DOHH2 (cell line): ENCODE data around the gene FBXL20.
"Not testable (repeated sequence)": the region's sequence is repeated elsewhere in the genome, so short reads cannot be mapped to it uniquely, and the experiment has no call there.

Experiments
- H3F3A ChIP-seq: fragments of 200-600 bp; sonication (generic), shearing (Covaris generic); 2 replicates; pipeline ENCODE4 v1.6.0; 2016; ENCODE audit warnings: antibody characterized with exemption, mild to moderate bottlenecking; ENCODE audit not compliant: control insufficient read depth, insufficient read depth
- H3K27ac ChIP-seq: fragments of 200-600 bp; sonication (generic); 2 replicates; pipeline ENCODE4 v1.5.1; 2014; ENCODE audit warnings: low read depth, mild to moderate bottlenecking, low read length, moderate library complexity
- H3K27me3 ChIP-seq: fragments of 200-600 bp; sonication (generic); 2 replicates; pipeline ENCODE4 v1.6.1; 2014; ENCODE audit warnings: mild to moderate bottlenecking, low read length, mixed read lengths; ENCODE audit not compliant: control insufficient read depth
- H3K36me3 ChIP-seq: fragments of 200-600 bp; sonication (generic); 2 replicates; pipeline ENCODE4 v1.6.1; 2014; ENCODE audit warnings: mild to moderate bottlenecking, low read length, moderate library complexity, mixed read lengths; ENCODE audit not compliant: control insufficient read depth
- H3K4me1 ChIP-seq: fragments of 200-600 bp; sonication (generic); 2 replicates; pipeline ENCODE4 v1.6.1; 2014; ENCODE audit warnings: mild to moderate bottlenecking, low read length, mixed read lengths; ENCODE audit not compliant: control insufficient read depth
- H3K4me2 ChIP-seq: fragments of 200-600 bp; sonication (generic); 2 replicates; pipeline ENCODE4 v1.6.0; 2014; ENCODE audit warnings: mild to moderate bottlenecking, low read length, moderate library complexity
- H3K4me3 ChIP-seq: fragments of 200-600 bp; sonication (generic); 2 replicates; pipeline ENCODE4 v1.5.1; 2014; ENCODE audit warnings: mild to moderate bottlenecking, low read length, mixed read lengths
- H3K79me2 ChIP-seq: fragments of 200-600 bp; sonication (generic); 2 replicates; pipeline ENCODE4 v1.6.1; 2014; ENCODE audit warnings: mild to moderate bottlenecking, low read length, mixed read lengths; ENCODE audit not compliant: control insufficient read depth
- H3K9me2 ChIP-seq: fragments of 200-600 bp; sonication (generic); replicated peaks from 2 replicates; pipeline ENCODE4 v1.6.1; 2014; ENCODE audit warnings: mild to moderate bottlenecking, low read length, mixed read lengths; ENCODE audit not compliant: control insufficient read depth
- H3K9me3 ChIP-seq: fragments of 200-600 bp; sonication (generic); 2 replicates; pipeline ENCODE4 v1.6.1; 2014; ENCODE audit warnings: antibody characterized with exemption, low read length, mixed read lengths; ENCODE audit not compliant: control insufficient read depth, insufficient read depth
- H4K20me1 ChIP-seq: fragments of 200-600 bp; sonication (generic); 2 replicates; pipeline ENCODE4 v1.6.0; 2014; ENCODE audit warnings: low read depth, mild to moderate bottlenecking, antibody characterized with exemption, low read length, moderate library complexity; ENCODE audit not compliant: control insufficient read depth, insufficient read depth
- EZH2phosphoT487 ChIP-seq: fragments of 200-600 bp; sonication (generic); IDR thresholded peaks from 2 replicates; pipeline ENCODE4 v1.6.1; 2017; ENCODE audit warnings: borderline replicate concordance, mild to moderate bottlenecking, antibody characterized with exemption, low read length, moderate library complexity, mixed read lengths
- TF ChIP-seq, protein P1 (sequence below): fragments of 200-600 bp; sonication (generic); IDR thresholded peaks from one replicate; pipeline ENCODE4 v1.5.1; 2014; ENCODE audit warnings: antibody characterized with exemption, mild to moderate bottlenecking, low read depth, low read length; ENCODE audit not compliant: poor library complexity, severe bottlenecking

FBXL20 gene

DNA sequence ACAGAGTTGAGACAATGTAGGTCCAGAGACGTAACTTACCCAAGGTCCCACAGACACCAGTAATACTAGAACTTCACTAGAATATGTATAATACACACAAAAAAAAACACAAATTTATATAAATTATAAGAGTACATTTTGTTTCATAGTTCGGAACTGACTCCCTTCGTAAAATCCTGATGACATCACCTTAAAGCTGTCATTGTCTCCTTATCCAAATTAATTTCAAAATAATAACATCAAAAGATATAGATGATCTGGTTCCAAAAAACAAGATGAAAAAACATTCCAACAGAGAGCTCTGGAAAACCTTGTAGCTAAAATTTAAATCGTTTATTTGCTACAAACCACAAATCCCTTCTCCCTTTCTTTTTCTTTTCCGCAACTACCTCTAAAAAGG lies 10.0 kb downstream of the FBXL20 start:
- Histone ChIP-seq H4K20me1 (no peaks in the 10 kb centered on the region), H3K4me2 (no peak overlapping the region), H3K36me3 (no peaks in the 10 kb centered on the region), H3K4me3 (no peak overlapping the region), H3F3A (peaks cover 4% of the 10 kb centered on the region; the same call in 1 of the 2 replicates), H3K27ac (no peak overlapping the region), H3K9me3 (no peaks in the 10 kb centered on the region), H3K27me3 (no peaks in the 10 kb centered on the region), H3K9me2 (no peaks in the 10 kb centered on the region), H3K79me2 (no peaks in the 10 kb centered on the region), H3K4me1 (no peaks in the 10 kb centered on the region)
- TF ChIP-seq EZH2phosphoT487, result no peak
- TF ChIP-seq, protein P1, sequence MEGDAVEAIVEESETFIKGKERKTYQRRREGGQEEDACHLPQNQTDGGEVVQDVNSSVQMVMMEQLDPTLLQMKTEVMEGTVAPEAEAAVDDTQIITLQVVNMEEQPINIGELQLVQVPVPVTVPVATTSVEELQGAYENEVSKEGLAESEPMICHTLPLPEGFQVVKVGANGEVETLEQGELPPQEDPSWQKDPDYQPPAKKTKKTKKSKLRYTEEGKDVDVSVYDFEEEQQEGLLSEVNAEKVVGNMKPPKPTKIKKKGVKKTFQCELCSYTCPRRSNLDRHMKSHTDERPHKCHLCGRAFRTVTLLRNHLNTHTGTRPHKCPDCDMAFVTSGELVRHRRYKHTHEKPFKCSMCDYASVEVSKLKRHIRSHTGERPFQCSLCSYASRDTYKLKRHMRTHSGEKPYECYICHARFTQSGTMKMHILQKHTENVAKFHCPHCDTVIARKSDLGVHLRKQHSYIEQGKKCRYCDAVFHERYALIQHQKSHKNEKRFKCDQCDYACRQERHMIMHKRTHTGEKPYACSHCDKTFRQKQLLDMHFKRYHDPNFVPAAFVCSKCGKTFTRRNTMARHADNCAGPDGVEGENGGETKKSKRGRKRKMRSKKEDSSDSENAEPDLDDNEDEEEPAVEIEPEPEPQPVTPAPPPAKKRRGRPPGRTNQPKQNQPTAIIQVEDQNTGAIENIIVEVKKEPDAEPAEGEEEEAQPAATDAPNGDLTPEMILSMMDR, result no peak

DNA sequence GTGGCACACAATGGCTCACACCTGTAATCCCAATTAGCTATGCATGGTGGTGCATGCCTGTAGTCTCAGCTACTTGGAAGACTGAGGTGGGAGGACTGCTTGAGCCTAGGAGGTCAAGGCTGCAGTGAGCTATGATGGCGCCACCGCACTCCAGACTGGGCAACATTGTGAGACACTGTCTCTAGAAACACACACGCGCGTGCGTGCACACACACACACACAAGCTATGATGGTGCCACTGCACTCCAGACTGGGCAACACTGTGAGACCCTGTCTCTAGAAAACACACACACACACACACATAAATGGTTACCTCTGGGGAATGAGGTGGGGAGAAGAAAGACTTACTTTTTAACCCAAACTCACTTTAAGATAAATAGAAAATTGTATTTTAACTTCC lies 16.4 kb downstream of the FBXL20 start:
- Histone ChIP-seq H3K79me2 (no peaks in the 10 kb centered on the region), H3K36me3 (no peaks in the 10 kb centered on the region), H3K27ac (no peak overlapping the region), H3K4me3 (no peak overlapping the region), H3K9me3 (no peaks in the 10 kb centered on the region), H4K20me1 (no peaks in the 10 kb centered on the region), H3K4me1 (no peaks in the 10 kb centered on the region), H3K9me2 (no peaks in the 10 kb centered on the region), H3K27me3 (no peaks in the 10 kb centered on the region), H3K4me2 (no peak overlapping the region), H3F3A (peaks cover 4% of the 10 kb centered on the region; the same call in 1 of the 2 replicates)
- TF ChIP-seq, protein P1, result no peak
- TF ChIP-seq EZH2phosphoT487, result no peak

DNA sequence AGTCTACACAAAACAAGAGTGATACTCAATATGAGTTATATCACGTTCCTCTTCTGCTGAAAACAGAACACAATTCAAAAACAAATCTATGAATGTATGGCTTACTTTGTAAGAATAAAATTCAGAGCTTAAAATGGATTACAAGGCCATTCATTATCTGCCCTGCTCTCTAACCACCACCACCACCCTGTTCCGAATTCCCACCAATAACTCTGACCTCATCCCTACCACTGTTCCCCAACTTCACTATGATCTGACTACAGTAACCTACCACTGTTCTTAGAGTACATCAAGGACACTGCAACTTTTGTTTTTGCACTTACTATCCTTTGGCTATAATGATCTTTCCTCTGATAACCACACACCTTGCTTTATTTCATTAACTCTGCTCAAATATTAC lies 21.3 kb downstream of the FBXL20 start:
- no peaks in the 10 kb centered on the region for H3K79me2 ChIP-seq
- no peak overlapping the region for H3K27ac ChIP-seq
- no peak overlapping the region for H3K4me3 ChIP-seq
- no peaks in the 10 kb centered on the region for H3K9me3 ChIP-seq
- H4K20me1 ChIP-seq, result no peaks in the 10 kb centered on the region
- no peak overlapping the region for H3K4me2 ChIP-seq
- no peaks in the 10 kb centered on the region for H3K9me2 ChIP-seq
- no peaks in the 10 kb centered on the region for H3K27me3 ChIP-seq
- TF ChIP-seq, protein P1, result no peak
- no peak for TF ChIP-seq EZH2phosphoT487
- no peaks in the 10 kb centered on the region for H3K36me3 ChIP-seq
- H3F3A ChIP-seq, result no peaks in the 10 kb centered on the region
- peaks cover 5% of the 10 kb centered on the region; the same call in 1 of the 2 replicates for H3K4me1 ChIP-seq

DNA sequence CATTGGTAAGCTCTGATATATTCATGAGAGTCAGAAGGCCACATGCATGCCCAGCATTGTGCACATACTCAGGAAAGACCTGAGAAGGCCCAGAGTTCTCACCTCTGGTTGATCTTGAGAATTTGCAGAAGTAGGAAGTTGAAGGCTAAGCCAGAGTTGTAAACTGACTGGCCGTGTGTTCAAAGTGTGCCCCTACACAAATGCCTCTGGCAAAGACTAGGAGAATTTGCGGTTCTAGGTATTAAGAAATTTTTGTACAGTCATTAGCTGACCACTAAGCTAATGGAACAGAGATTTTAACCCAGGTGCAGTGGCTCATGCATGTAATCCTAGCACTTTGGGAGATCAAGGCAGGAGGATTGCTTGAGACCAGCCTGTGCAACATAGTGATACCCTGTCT lies 25.0 kb downstream of the FBXL20 start:
- H3K9me3 ChIP-seq, result no peaks in the 10 kb centered on the region
- H3F3A ChIP-seq, result no peaks in the 10 kb centered on the region
- peaks cover 5% of the 10 kb centered on the region; the same call in 1 of the 2 replicates for H3K4me1 ChIP-seq
- TF ChIP-seq, protein P1, result no peak
- TF ChIP-seq EZH2phosphoT487, result no peak
- H3K4me3 ChIP-seq, result no peak overlapping the region
- no peak overlapping the region for H3K4me2 ChIP-seq
- no peak overlapping the region for H3K27ac ChIP-seq
- no peaks in the 10 kb centered on the region for H3K27me3 ChIP-seq
- H3K9me2 ChIP-seq, result no peaks in the 10 kb centered on the region
- no peaks in the 10 kb centered on the region for H4K20me1 ChIP-seq
- no peaks in the 10 kb centered on the region for H3K79me2 ChIP-seq
- no peaks in the 10 kb centered on the region for H3K36me3 ChIP-seq

DNA sequence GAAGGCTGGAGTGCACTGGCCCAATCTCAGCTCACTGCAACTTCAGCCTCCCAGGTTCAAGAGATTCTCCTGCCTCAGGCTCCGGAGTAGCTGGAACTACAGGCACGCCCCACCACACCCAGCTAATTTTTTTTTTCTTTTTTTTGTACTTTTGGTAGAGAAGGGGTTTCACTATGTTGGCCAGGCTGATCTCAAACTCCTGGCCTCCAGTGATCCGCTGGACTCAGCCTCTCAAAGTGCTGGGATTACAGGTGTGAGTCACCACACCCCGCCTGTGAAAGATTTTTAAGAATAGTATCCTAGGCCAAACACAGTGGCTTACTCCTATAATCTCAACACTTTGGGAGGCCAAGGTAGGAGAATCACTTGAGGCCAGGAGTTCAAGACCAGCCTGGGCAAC lies 33.6 kb downstream of the FBXL20 start:
- H3F3A ChIP-seq, H3K79me2 ChIP-seq, H3K4me1 ChIP-seq, H3K4me3 ChIP-seq, H3K9me2 ChIP-seq, H3K9me3 ChIP-seq, H3K4me2 ChIP-seq, H3K36me3 ChIP-seq, H4K20me1 ChIP-seq, H3K27ac ChIP-seq, H3K27me3 ChIP-seq: not testable (repeated sequence)
